ENCODE results near the gene GDF10.

GRCh38 chr10:47314416-47314970 lies 14.5 kb downstream of the GDF10 start:
- no peak for TF ChIP-seq CTCF (IDR thresholded peaks at IDR 0.05; ENCODE audit: poor library complexity)
- TF ChIP-seq EZH2 (IDR thresholded peaks at IDR 0.05; ENCODE audit: borderline replicate concordance) = no peak
- no peak for TF ChIP-seq EZH2phosphoT487 (IDR thresholded peaks at IDR 0.05; ENCODE audit: low read depth, severe bottlenecking, unreplicated experiment)
